ENCODE data around the gene SEC24C.

SEC24C gene

DNA sequence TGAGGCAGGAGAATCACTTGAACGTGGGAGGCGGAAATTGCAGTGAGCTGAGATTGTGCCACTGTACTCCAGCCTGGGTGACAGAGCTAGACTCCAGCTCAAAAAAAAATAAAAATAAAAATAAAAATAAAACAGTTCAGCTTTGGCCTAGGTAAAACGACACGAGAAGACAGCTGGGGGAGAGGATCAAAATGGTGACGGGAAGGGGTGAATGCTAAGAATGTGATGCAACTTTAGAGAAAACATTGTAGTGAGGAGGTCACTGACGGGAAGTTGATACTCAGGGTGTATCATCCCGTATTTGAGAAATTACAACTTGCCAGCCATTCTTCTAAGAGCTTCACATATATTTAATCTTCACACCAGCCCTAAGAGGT, 66.2 kb downstream of the SEC24C start:
- no peak for DNase-seq (ENCODE audit: low spot score)

GRCh38 chr10:73810735-73811465, 66.7 kb downstream of the SEC24C start:
- FAIRE-seq: no peak

More for the DNA sequence above, 66.2 kb downstream of the SEC24C start:
- FAIRE-seq: no peak

DNA sequence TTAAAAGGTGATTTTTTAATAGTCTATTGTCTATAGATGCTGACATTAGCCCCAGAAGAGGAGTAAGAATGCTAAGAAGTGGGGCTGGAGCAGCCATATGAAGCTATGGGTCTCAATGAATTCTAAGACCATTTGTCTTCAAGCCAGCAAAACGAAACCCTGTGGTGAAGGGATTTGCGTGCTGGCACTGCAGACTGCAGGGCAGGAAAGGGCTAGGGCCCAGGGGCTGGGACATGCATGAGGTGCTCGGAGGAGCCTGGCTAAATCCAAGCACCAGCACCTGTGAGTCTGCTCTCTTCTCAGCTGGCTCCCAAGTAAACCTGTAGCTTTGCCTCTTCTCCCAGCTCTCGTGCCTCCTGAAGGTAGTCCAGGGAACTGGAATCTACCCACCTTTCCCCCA, 68.5 kb downstream of the SEC24C start:
- no peak for DNase-seq (ENCODE audit: low spot score)
- FAIRE-seq: no peak

More at GRCh38 chr10:73810735-73811465, 66.7 kb downstream of the SEC24C start:
- DNase-seq (ENCODE audit: low spot score): no peak

DNA sequence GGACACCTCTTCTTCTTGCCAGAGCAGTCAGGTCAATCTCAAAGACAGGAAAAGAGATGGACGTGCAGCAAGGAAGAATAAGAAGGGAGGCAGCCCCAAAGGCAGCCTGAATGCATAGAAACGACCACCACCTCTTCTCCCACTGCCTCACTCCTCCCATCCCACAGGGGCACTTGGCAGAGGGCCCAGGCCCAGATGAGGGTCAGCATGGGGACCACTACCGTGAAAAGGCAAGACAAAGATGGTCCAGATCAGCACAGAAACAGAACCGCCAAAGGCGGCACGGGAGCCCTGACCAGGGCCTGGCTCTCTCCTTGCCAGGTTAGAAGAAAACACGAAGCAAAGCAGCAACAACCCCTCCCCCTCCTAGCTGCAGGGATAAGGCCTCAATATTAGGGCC, 69.2 kb downstream of the SEC24C start:
- FAIRE-seq (no peak), DNase-seq (ENCODE audit: low spot score) (no peak)

DNA sequence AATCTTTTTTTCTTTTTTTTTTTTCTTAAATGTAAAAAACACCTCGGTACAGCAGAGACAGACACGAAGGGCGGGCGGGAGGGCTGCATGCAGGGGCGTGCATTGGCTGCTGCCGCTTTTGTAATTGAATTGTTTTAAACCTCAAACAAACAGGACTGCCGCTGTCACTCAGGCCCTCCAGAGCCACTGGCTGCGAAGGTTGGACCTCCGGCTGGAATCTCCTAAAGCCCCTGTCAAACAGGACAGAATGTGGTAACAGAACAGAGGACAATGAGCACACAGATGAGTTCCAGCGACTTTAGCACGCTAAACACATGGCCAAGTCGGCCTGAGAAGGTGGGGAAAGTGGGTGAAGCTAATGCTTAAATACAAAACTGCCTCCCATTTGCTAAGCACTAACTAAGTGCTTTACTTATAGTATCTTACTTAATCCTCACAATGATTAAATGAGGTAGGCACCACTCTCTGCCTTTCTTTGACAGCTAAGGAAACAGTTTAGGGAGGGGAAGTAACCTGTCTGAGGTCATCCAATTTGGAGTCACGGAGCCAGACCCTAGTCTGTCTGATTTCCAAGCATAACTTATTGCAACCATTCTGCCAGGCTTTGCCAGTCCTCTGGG, 70.2 kb downstream of the SEC24C start:
- DNase-seq (ENCODE audit: low spot score) (no peak), FAIRE-seq (no peak)

GRCh38 chr10:73814896-73815718, 70.9 kb downstream of the SEC24C start:
- DNase-seq (ENCODE audit: low spot score) (peak; percentile 15), FAIRE-seq (no peak)

DNA sequence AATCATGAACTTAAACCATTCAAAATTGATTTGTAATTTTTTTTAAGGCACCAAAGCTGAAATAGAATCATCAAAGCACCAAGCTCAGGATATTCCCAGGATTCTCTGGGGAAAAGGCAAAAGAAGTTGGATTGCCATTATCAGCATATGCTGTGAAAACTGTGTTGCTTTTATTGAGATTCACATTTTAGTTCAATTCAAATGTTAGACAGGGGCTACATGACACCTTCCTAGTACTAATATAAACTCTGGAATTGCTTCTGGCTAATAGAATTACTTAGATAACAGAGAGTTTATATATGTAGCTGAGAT, 71.5 kb downstream of the SEC24C start:
- no peak for DNase-seq (ENCODE audit: low spot score)
- no peak for FAIRE-seq

- no peak for FAIRE-seq
- DNase-seq (ENCODE audit: low spot score): no peak
These were observed 73.0 kb downstream of the SEC24C start for GRCh38 chr10:73816917-73817729.

DNA sequence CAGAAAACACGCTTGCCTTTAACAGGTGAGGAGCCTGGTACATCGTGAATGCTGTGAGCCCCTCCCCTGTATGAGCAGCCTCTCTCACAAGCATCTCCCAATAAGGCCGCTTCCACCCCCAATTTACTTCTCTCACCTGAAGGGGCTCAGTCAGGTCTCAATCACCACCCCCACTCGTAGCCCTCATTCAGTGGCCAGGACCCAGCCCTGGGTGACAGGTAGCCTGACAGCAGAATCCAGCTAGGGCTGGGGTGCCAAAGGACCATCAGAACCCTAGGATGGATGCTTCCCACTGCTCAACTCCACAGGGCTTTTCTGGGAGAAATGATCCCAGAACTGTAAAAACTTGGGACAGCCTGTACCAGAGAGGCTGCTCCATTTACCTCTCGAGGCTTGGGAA, 73.7 kb downstream of the SEC24C start:
- DNase-seq (ENCODE audit: low spot score) (no peak), FAIRE-seq (no peak)

DNA sequence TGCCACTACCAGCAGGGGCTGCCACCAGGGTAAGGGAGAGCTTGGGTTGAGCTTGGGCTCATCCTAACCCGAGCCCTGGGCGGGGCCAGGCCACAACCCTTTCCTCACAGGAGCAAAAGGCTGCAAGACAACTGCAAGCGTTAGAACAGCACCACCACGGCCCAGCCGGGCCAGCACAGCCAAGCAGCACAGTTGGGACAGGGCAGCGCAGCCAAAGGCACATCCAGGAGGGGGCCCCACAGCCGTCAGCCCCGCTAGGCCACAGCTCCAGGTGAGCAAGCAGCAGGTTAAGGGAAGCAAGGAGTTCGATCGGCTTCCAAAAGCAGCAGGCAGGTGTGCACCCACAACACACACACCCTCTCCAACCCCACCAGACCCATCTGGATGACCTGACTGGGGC, 74.2 kb downstream of the SEC24C start:
- FAIRE-seq (no peak), DNase-seq (ENCODE audit: low spot score) (no peak)

- DNase-seq (ENCODE audit: low spot score) (no peak), FAIRE-seq (no peak)
These were observed 74.9 kb downstream of the SEC24C start for GRCh38 chr10:73819081-73819480.

DNA sequence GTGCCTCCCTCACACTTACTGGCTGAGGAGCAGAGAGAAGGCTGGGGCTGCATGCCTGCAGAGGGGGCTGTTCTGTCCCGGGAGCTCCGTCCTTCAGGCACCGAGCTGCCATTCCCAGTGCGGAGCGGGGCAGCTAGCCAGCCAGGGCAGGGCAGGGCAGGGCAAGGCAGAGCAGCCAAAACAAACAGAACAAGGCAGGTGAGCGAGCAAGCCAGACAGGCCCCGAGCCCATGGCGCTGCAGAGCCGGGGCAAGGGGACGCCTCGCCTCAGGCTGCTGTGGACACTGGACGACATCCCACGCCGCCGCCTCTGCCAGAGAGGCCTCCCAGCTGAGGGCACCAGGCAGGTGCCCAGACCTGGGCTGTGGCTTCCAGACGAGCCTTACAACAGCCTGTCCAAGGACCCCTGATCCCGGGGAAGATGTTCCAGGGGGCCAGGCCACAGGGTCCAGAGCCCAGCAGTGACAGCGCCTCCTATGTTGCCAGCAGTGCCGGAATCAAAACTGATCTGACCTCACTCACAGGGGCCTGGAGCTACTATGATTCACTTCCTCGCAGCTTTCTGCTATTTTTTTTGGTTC, 75.4 kb downstream of the SEC24C start:
- DNase-seq (ENCODE audit: low spot score): no peak
- FAIRE-seq: no peak

All from RCC 7860 (cell line).